Caco-2 (cell line): Measurements from ENCODE around the gene SMCO2. TPM values are rescaled to one million over a fixed set of nuclear protein-coding genes. Genes with fewer than 3 reads are reported as not detected.

Experiments
- BruUV-seq: library from RNA; stranded (reverse); fragments of 400-500 nt; replicated peaks from 2 replicates; lab custom pipeline; 2021; lab: Mats Ljungman, UMichigan
- CTCF ChIA-PET: fragments of 300-600 bp; sonication (Branson Sonifier 250); formaldehyde crosslinking; loops from one replicate; lab custom pipeline; 2022; ENCODE audit warnings: antibody characterized with exemption; lab: Charles Lee
- POLR2A ChIA-PET: fragments of 300-600 bp; sonication (Branson Sonifier 250); formaldehyde crosslinking; loops from one replicate; lab custom pipeline; 2022; ENCODE audit warnings: antibody characterized with exemption; lab: Charles Lee
- DNase-seq, 2 experiments: peaks; one replicate each; pipeline versions ENCODE4 v3.0.0 to v3.0.0-alpha.2; 2020 to 2022
- H3K27me3 ChIP-seq: replicated peaks from 2 replicates; pipeline ENCODE4 v1.6.0; 2011; ENCODE audit warnings: low read length; ENCODE audit not compliant: control insufficient read depth, insufficient read depth
- H3K36me3 ChIP-seq: 2 replicates; pipeline ENCODE4 v1.5.1; 2011; ENCODE audit warnings: low read length; ENCODE audit not compliant: control insufficient read depth, insufficient read depth
- H3K4me1 ChIP-seq: fragments of 250-450 bp; sonication (Bioruptor Pico); 2 replicates; pipeline ENCODE4 v1.5.1; 2020; ENCODE audit warnings: mild to moderate bottlenecking
- H3K4me3 ChIP-seq: 2 replicates; pipeline ENCODE4 v1.5.1; 2011; ENCODE audit warnings: low read depth, mild to moderate bottlenecking, control low read depth, low read length
- H3K9me3 ChIP-seq: fragments of 250-450 bp; sonication (Bioruptor Pico); 2 replicates; pipeline ENCODE4 v1.5.1; 2020; ENCODE audit warnings: mild to moderate bottlenecking, moderate library complexity
- H3K27ac Mint-ChIP-seq: one replicate; pipeline ENCODE4 v1.8.0; 2022; ENCODE audit warnings: mixed read lengths; ENCODE audit not compliant: unreplicated experiment
- H3K27me3 Mint-ChIP-seq: one replicate; pipeline ENCODE4 v1.8.0; 2022; ENCODE audit warnings: mixed read lengths; ENCODE audit not compliant: insufficient read depth, unreplicated experiment
- H3K36me3 Mint-ChIP-seq: one replicate; pipeline ENCODE4 v1.8.0; 2022; ENCODE audit warnings: mild to moderate bottlenecking, mixed read lengths; ENCODE audit not compliant: insufficient read depth, unreplicated experiment
- H3K4me1 Mint-ChIP-seq: one replicate; pipeline ENCODE4 v1.8.0; 2022; ENCODE audit warnings: low read depth, mixed read lengths; ENCODE audit not compliant: unreplicated experiment
- H3K4me3 Mint-ChIP-seq: one replicate; pipeline ENCODE4 v1.8.0; 2022; ENCODE audit warnings: mild to moderate bottlenecking, moderate library complexity, mixed read lengths; ENCODE audit not compliant: unreplicated experiment
- H3K9me3 Mint-ChIP-seq: one replicate; pipeline ENCODE4 v1.8.0; 2022; ENCODE audit warnings: mixed read lengths; ENCODE audit not compliant: unreplicated experiment
- intact Hi-C: fragments of 100-400 bp; cut with micrococcal nuclease; formaldehyde crosslinking; loops from one replicate; pipeline ENCODE4 v1.10.0; 2022; ENCODE audit not compliant: unreplicated experiment
- total RNA-seq: library from RNA; stranded (reverse); gene quantifications from 2 replicates; pipeline ENCODE4 v1.2.3, GENCODE V29; 2022
- TF ChIP-seq, protein P1 (sequence below), 2 experiments: fragments of 200-600 bp in 1 of 2; IDR thresholded peaks; 1 replicate in 1 of 2; 2 replicates in 1 of 2; pipeline versions ENCODE4 v1.5.1 to v1.8.0; 2011 to 2022; ENCODE audit warnings: antibody characterized with exemption in 1 of 2, control low read depth in 1 of 2, inconsistent platforms in 1 of 2, low read depth in 1 of 2, low read length in 1 of 2, mild to moderate bottlenecking in 1 of 2, moderate library complexity in 1 of 2; ENCODE audit not compliant: insufficient read depth in 1 of 2, severe bottlenecking in 1 of 2, unreplicated experiment in 1 of 2

SMCO2 gene
- total RNA-seq, 1 experiment from 2014 or later: 0.93 TPM

DNA sequence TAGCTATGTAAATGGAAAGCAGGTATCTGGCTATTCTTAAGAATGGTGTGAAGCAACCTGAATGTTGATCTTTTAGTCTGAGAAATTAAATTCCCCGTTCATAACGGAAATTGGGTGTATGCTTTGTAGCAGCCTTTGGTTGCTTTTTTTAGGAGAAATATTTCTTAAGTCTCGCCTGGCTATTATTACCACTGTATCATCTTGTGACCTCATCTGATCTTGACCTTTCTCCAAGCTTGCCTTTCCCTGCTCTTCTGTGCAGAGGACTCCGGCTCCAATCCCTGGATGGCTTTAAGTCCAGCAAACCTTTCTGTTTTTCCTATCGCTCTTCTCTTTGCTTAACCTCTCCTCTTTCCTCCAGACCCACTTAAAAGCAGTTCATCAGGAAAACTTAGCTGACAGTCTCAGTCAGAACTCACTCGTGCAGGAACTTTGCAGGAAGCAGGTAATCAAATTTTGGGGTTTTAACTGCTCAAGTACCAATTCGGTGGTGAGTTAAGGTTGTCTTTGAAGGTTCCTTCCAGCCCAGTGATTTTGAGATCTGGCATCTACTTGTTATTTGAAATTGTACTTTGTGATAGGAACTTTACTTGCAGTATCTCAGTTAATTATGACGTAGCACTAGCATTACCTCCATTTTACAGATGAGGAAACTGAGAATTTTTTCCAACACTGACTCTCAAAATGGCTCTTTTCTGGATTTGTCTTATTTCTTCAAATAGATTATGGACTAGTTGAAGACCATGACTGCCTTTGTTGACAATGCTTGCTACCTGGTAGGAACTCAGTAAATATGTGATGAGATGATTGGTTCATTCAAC, 91.5 kb downstream of the SMCO2 start:
- TF ChIP-seq, protein P1, sequence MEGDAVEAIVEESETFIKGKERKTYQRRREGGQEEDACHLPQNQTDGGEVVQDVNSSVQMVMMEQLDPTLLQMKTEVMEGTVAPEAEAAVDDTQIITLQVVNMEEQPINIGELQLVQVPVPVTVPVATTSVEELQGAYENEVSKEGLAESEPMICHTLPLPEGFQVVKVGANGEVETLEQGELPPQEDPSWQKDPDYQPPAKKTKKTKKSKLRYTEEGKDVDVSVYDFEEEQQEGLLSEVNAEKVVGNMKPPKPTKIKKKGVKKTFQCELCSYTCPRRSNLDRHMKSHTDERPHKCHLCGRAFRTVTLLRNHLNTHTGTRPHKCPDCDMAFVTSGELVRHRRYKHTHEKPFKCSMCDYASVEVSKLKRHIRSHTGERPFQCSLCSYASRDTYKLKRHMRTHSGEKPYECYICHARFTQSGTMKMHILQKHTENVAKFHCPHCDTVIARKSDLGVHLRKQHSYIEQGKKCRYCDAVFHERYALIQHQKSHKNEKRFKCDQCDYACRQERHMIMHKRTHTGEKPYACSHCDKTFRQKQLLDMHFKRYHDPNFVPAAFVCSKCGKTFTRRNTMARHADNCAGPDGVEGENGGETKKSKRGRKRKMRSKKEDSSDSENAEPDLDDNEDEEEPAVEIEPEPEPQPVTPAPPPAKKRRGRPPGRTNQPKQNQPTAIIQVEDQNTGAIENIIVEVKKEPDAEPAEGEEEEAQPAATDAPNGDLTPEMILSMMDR (IDR thresholded peaks at IDR 0.05; ENCODE audit: insufficient read depth in 1 of 2, low read depth in 1 of 2, low read length in 1 of 2, severe bottlenecking in 1 of 2, unreplicated experiment in 1 of 2): no peak
- BruUV-seq: no TSS peak
- no peak for DNase-seq
- Mint-ChIP-seq H3K9me3 (no peaks in the 10 kb centered on the region), H3K27me3 (no peaks in the 10 kb centered on the region), H3K4me1 (peaks cover 30% of the 10 kb centered on the region), H3K27ac (no peak overlapping the region), H3K4me3 (no peak overlapping the region), H3K36me3 (peaks cover 19% of the 10 kb centered on the region)
- no peaks in the 10 kb centered on the region for H3K27me3 ChIP-seq
- intact Hi-C loops: no loop called here
- ChIA-PET CTCF (no interaction called here), POLR2A (no interaction called here)
- H3K4me3 ChIP-seq: no peak overlapping the region
- no peaks in the 10 kb centered on the region; the same call in 1 of the 2 replicates for H3K36me3 ChIP-seq
- no peaks in the 10 kb centered on the region for H3K9me3 ChIP-seq
- peaks cover 5% of the 10 kb centered on the region; the same call in 1 of the 2 replicates for H3K4me1 ChIP-seq

- peaks cover 14% of the 10 kb centered on the region for H3K36me3 Mint-ChIP-seq
- Histone ChIP-seq H3K4me3 (no peak overlapping the region), H3K27me3 (no peaks in the 10 kb centered on the region), H3K36me3 (no peaks in the 10 kb centered on the region; the same call in 1 of the 2 replicates), H3K9me3 (no peaks in the 10 kb centered on the region), H3K4me1 (peaks cover 8% of the 10 kb centered on the region; the same call in 1 of the 2 replicates)
- CTCF ChIA-PET: no interaction called here
- DNase-seq: no peak
- TF ChIP-seq, protein P1 (IDR thresholded peaks at IDR 0.05; ENCODE audit: insufficient read depth in 1 of 2, low read depth in 1 of 2, low read length in 1 of 2, severe bottlenecking in 1 of 2, unreplicated experiment in 1 of 2): no peak
- no peak overlapping the region for H3K27ac Mint-ChIP-seq
- intact Hi-C loops: no loop called here
- H3K27me3 Mint-ChIP-seq: no peaks in the 10 kb centered on the region
- peaks cover 23% of the 10 kb centered on the region for H3K4me1 Mint-ChIP-seq
- POLR2A ChIA-PET: interaction anchor here (2.1 kb wide), 1 partner anchor 15 kb away, joined by 7 read pairs; the partner anchor contains the start of gene PPFIBP1
- no peak overlapping the region for H3K4me3 Mint-ChIP-seq
- peaks cover 2% of the 10 kb centered on the region for H3K9me3 Mint-ChIP-seq
- no TSS peak for BruUV-seq
Measured at GRCh38 chr12:27539191-27539631, 92.7 kb downstream of the SMCO2 start.

- H3K36me3 Mint-ChIP-seq: peaks cover 7% of the 10 kb centered on the region
- no TSS peak for BruUV-seq
- Histone ChIP-seq H3K4me3 (no peak overlapping the region), H3K9me3 (no peaks in the 10 kb centered on the region), H3K27me3 (no peaks in the 10 kb centered on the region), H3K4me1 (peaks cover 8% of the 10 kb centered on the region; the same call in 1 of the 2 replicates), H3K36me3 (no peaks in the 10 kb centered on the region)
- H3K4me3 Mint-ChIP-seq: no peak overlapping the region
- H3K27me3 Mint-ChIP-seq: no peaks in the 10 kb centered on the region
- DNase-seq: peak in 1 of 2 experiments; percentile 46
- peaks cover 19% of the 10 kb centered on the region for H3K4me1 Mint-ChIP-seq
- TF ChIP-seq, protein P1 (IDR thresholded peaks at IDR 0.05; ENCODE audit: insufficient read depth in 1 of 2, low read depth in 1 of 2, low read length in 1 of 2, severe bottlenecking in 1 of 2, unreplicated experiment in 1 of 2): no peak
- peaks cover 7% of the 10 kb centered on the region for H3K9me3 Mint-ChIP-seq
- CTCF ChIA-PET: interaction anchor here (0.5 to 0.7 kb wide), 3 partner anchors 17 to 25 kb away, joined by 3 to 5 read pairs (median 3); partner anchors contain the start of gene PPFIBP1
- intact Hi-C loops: no loop called here
- POLR2A ChIA-PET: no interaction called here
- peak overlapping the region; percentile 11 for H3K27ac Mint-ChIP-seq
Measured at GRCh38 chr12:27541031-27541719, 94.6 kb downstream of the SMCO2 start.
